Endothelial cell (in vitro differentiated cells): ENCODE measurements around the gene SPC25. TPM values are rescaled to one million over a fixed set of nuclear protein-coding genes. Genes with fewer than 3 reads are reported as not detected.
"Not testable (repeated sequence)": the region's sequence is repeated elsewhere in the genome, so short reads cannot be mapped to it uniquely, and the experiment has no call there.

ENCODE experiments used
- DNase-seq: peaks from one replicate; pipeline ENCODE4 v3.0.0; 2021; ENCODE audit warnings: low spot score
- H3K27ac Mint-ChIP-seq: one replicate; pipeline ENCODE4 v1.8.0; 2021; ENCODE audit warnings: mixed read lengths, inconsistent platforms; ENCODE audit not compliant: unreplicated experiment
- H3K27me3 Mint-ChIP-seq: one replicate; pipeline ENCODE4 v1.8.0; 2021; ENCODE audit warnings: mild to moderate bottlenecking, moderate library complexity, mixed read lengths, inconsistent platforms; ENCODE audit not compliant: unreplicated experiment
- H3K36me3 Mint-ChIP-seq: one replicate; pipeline ENCODE4 v1.8.0; 2021; ENCODE audit warnings: mild to moderate bottlenecking, low read depth, mixed read lengths, inconsistent platforms; ENCODE audit not compliant: unreplicated experiment
- H3K4me1 Mint-ChIP-seq: one replicate; pipeline ENCODE4 v1.8.0; 2021; ENCODE audit warnings: mild to moderate bottlenecking, mixed read lengths, inconsistent platforms; ENCODE audit not compliant: unreplicated experiment
- H3K4me3 Mint-ChIP-seq: one replicate; pipeline ENCODE4 v1.8.0; 2021; ENCODE audit warnings: mild to moderate bottlenecking, mixed read lengths, inconsistent platforms; ENCODE audit not compliant: unreplicated experiment
- H3K9me3 Mint-ChIP-seq: one replicate; pipeline ENCODE4 v1.8.0; 2021; ENCODE audit warnings: mixed read lengths, inconsistent platforms; ENCODE audit not compliant: unreplicated experiment
- total RNA-seq: library from RNA; stranded (reverse); fragmentation: NEBNext Ultra II Directional; extraction: Animal tissue kit (Norgen Biotek cat#: 25700); gene quantifications from one replicate; pipeline ENCODE4 v1.2.1, GENCODE V29; 2021; ENCODE audit not compliant: unreplicated experiment
- TF ChIP-seq, protein P1 (sequence below): fragments of 200-600 bp; sonication (generic); IDR thresholded peaks from one replicate; pipeline ENCODE4 v1.5.0; 2021; ENCODE audit warnings: antibody characterized with exemption; ENCODE audit not compliant: unreplicated experiment

Gene SPC25
- total RNA-seq, 1 donor from 2014 or later: 6.2 TPM

DNA sequence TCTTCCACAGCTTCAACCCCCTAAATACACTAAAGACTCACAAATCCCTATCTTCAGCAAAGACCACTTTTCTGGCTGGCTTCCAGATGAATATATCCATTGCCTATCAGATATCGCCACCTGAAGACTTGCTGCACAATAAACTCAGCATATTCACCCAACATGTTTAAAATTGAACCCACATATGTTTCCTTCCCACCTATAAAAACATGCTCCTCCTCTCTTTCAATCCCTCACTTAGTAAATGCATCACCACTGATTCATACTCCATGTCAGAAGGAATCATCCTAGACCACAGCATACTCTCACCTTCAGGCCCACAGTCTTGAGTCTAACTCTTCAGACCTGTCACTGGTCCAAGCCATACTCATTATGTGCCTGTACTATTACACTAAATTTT is 5.3 kb downstream of the SPC25 start:
- no peaks in the 10 kb centered on the region for H3K9me3 Mint-ChIP-seq
- H3K36me3 Mint-ChIP-seq: no peaks in the 10 kb centered on the region
- no peak for DNase-seq
- H3K4me3 Mint-ChIP-seq: no peak overlapping the region
- TF ChIP-seq, protein P1, sequence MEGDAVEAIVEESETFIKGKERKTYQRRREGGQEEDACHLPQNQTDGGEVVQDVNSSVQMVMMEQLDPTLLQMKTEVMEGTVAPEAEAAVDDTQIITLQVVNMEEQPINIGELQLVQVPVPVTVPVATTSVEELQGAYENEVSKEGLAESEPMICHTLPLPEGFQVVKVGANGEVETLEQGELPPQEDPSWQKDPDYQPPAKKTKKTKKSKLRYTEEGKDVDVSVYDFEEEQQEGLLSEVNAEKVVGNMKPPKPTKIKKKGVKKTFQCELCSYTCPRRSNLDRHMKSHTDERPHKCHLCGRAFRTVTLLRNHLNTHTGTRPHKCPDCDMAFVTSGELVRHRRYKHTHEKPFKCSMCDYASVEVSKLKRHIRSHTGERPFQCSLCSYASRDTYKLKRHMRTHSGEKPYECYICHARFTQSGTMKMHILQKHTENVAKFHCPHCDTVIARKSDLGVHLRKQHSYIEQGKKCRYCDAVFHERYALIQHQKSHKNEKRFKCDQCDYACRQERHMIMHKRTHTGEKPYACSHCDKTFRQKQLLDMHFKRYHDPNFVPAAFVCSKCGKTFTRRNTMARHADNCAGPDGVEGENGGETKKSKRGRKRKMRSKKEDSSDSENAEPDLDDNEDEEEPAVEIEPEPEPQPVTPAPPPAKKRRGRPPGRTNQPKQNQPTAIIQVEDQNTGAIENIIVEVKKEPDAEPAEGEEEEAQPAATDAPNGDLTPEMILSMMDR: no peak
- H3K27ac Mint-ChIP-seq: no peak overlapping the region
- H3K4me1 Mint-ChIP-seq: peaks cover 1% of the 10 kb centered on the region
- no peaks in the 10 kb centered on the region for H3K27me3 Mint-ChIP-seq

DNA sequence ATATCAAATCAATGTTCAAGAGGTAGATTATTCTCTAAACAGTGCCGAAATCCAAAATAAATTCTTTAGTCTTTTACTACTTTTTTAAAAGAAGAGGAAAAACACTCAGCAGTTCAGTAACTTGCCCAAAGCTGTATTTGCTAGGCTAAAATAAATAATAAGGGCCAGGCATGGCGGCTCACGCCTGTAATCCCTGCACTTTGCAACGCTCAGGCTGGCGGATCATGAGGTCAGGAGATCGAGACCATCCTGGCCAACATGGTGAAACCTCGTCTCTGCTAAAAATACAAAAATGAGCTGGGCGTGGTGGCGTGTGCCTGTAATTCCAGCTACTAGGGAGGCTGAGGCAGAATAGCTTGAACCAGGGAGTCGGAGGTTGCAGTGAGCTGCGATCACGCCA is 8.1 kb downstream of the SPC25 start:
- not testable (repeated sequence) for H3K36me3 Mint-ChIP-seq, H3K4me3 Mint-ChIP-seq, DNase-seq, H3K27ac Mint-ChIP-seq, H3K27me3 Mint-ChIP-seq, H3K9me3 Mint-ChIP-seq, H3K4me1 Mint-ChIP-seq

DNA sequence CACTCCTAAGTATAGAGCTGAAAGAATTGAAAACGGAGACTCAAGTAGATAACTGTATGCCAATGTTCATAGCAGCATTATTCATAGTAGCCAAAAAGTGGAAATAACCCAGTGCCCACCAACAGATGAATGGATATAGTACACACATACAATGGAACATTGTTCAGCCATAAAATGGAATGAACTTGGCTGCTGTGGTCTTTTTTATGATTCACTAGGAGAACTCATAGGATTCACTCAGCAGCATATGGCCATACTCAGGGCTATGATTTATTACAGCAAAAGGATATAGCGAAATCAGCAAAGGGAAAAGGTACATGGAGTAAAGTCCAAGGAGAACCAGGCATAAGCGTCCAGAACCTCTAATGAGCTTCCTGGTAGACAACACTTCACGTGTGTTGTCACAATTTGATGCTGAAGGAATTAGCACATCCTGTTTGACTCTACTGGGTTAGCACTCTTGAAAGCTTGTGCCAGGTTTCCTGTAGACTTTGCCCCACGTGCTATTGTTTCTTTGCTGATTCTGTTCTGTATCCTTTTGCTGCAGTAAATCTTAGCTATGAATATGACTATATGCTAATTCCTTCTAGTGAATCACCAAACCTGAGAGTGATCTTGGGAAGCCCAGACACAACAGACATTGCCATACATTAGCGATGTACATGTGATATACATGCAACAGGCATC is 15.7 kb downstream of the SPC25 start:
- no peak for DNase-seq
- Mint-ChIP-seq H3K27ac (no peak overlapping the region), H3K4me3 (no peak overlapping the region), H3K27me3 (no peaks in the 10 kb centered on the region), H3K9me3 (no peaks in the 10 kb centered on the region), H3K4me1 (no peaks in the 10 kb centered on the region), H3K36me3 (no peaks in the 10 kb centered on the region)
- TF ChIP-seq, protein P1: no peak

DNA sequence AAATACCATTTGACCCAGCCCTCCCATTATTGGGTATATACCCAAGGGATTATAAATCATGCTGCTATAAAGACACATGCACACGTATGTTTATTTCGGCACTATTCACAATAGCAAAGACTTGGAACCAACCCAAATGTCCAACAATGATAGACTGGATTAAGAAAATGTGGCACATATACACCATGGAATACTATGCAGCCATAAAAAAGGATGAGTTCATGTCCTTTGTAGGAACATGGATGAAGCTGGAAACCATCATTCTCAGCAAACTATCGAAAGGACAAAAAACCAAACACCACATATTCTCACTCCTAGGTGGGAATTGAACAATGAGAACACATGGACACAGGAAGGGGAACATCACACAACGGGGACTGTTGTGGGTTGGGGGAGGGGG is 19.4 kb downstream of the SPC25 start:
- not testable (repeated sequence) for H3K36me3 Mint-ChIP-seq, H3K27me3 Mint-ChIP-seq

DNA sequence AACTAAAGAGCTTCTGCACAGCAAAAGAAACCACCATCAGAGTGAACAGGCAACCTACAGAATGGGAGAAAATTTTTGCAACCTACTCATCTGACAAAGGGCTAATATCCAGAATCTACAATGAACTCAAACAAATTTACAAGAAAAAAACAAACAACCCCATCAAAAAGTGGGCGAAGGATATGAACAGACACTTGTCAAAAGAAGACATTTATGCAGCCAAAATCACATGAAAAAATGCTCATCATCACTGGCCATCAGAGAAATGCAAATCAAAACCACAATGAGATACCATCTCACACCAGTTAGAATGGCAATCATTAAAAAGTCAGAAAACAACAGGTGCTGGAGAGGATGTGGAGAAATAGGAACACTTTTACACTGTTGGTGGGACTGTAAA is 19.9 kb downstream of the SPC25 start:
- DNase-seq, H3K9me3 Mint-ChIP-seq, H3K4me3 Mint-ChIP-seq, H3K27ac Mint-ChIP-seq, H3K4me1 Mint-ChIP-seq, H3K27me3 Mint-ChIP-seq, H3K36me3 Mint-ChIP-seq: not testable (repeated sequence)

More for the DNA sequence above, 19.4 kb downstream of the SPC25 start:
- H3K9me3 Mint-ChIP-seq, H3K4me1 Mint-ChIP-seq, DNase-seq, H3K4me3 Mint-ChIP-seq, H3K27ac Mint-ChIP-seq: not testable (repeated sequence)

DNA sequence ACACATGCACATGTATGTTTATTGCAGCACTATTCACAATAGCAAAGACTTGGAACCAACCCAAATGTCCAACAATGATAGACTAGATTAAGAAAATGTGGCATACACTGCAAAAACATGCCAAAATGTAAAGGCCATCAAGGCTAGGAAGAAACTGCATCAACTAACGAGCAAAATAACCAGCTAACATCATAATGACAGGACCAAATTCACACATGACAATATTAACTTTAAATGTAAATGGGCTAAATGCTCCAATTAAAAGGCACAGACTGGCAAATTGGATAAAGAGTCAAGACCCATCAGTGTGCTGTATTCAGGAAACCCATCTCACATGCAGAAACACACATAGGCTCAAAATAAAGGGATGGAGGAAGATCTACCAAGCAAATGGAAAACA is 23.1 kb downstream of the SPC25 start:
- not testable (repeated sequence) for H3K4me3 Mint-ChIP-seq, H3K36me3 Mint-ChIP-seq, H3K27ac Mint-ChIP-seq, DNase-seq, H3K4me1 Mint-ChIP-seq, H3K9me3 Mint-ChIP-seq, H3K27me3 Mint-ChIP-seq

DNA sequence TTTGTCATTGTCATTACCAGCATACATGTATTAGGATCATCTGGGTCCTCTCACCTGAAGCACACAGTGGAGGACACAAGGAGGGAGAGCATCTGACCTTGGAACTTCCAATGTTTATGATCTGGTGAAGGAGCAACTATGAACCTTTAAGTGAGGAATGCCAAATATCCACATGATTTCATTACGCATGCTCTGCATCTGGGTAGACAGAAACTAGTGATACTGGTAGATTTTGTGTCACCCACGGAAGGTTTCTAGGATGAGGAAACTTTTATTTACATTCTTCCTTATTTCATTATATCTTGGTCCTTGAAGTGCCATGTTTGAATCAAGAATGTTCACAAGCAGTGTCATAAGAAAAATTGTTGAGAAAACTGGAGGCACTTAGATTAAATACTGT is 32.1 kb downstream of the SPC25 start:
- no peaks in the 10 kb centered on the region for H3K27me3 Mint-ChIP-seq
- H3K9me3 Mint-ChIP-seq: no peaks in the 10 kb centered on the region
- DNase-seq: no peak
- no peak overlapping the region for H3K4me3 Mint-ChIP-seq
- no peak overlapping the region for H3K27ac Mint-ChIP-seq
- H3K36me3 Mint-ChIP-seq: no peaks in the 10 kb centered on the region
- TF ChIP-seq, protein P1: no peak
- peaks cover 4% of the 10 kb centered on the region for H3K4me1 Mint-ChIP-seq
